NCI-H2196 (cell line): Measurements from ENCODE around the gene ABHD8.
"Not testable (repeated sequence)": the region's sequence is repeated elsewhere in the genome, so short reads cannot be mapped to it uniquely, and the experiment has no call there.

Experiments used
- DNase-seq: peaks from one replicate; lab custom pipeline; 2025; ENCODE audit not compliant: unreplicated experiment; lab: John Stamatoyannopoulos, UW

ABHD8 gene

GRCh38 chr19:17302391-17303166 lies 646 bp downstream of the ABHD8 start:
- DNase-seq = no peak

DNA sequence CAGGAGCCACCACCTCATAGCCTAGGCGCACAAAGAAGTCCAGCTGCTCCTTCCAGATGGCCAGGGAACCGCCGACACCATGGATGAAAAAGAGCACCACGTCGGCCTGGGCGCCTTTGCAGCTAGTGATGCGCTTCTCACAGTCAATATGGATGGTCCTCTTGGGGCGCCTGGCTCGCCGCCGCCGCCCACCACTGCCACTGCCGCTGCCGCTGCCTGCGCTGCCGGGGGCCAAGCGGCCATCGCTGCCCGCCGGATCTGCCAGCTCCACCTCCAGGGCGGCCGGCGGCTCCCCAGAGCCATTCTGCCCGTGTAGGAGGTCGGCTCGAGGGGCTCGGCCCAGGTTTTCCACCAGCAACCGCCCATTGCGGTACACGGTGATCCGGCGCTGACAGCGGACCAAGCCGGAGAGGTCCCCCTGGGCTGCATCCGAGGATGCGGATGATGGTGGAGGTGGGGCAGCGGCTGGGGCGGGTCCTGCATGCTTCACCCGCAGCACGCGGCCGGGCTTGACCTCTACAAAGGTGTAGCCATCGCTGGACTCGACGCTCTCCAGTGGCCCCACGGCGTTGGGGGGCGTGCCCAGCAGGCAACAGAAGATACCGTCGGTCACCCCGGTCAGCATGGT lies 2.1 kb downstream of the ABHD8 start:
- DNase-seq = no peak

DNA sequence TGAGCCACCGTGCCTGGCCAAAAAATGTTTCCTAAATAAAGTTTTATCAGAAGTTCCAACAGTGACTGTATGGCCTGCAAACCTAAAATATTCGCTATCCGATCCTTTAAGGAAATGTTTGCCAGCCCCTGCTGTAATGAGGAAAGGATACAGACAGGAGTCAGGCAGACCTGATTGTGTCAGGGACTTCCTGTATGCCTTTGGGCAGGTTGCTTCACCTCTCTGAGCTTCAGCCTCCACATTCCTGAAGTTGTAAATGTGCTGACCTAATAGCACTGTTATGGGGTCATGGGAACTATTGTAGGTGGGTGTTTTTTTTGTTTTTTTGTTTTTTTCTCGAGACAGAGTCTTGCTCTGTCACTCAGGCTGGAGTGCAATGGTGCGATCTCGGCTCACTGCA lies 6.2 kb downstream of the ABHD8 start:
- DNase-seq = no peak

DNA sequence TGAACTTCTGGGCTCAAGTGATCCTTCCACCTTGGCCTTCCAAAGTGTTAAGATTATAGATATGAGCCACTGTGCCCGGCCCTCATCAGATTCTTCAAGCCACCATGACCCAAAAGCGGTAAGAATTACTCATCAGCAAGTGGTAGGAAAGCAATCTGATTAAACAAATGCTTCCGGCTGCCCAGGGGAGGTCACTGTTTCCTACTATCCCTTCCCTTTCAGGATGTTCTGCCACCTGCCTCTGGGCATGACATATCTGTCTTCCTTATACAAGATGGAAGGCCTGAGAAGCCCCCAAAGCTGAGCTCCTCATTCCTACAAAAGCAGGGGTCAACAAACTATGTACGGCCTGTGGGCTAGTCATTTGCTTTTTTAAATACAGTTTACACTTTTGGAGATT lies 7.0 kb downstream of the ABHD8 start:
- DNase-seq = peak; percentile 53

DNA sequence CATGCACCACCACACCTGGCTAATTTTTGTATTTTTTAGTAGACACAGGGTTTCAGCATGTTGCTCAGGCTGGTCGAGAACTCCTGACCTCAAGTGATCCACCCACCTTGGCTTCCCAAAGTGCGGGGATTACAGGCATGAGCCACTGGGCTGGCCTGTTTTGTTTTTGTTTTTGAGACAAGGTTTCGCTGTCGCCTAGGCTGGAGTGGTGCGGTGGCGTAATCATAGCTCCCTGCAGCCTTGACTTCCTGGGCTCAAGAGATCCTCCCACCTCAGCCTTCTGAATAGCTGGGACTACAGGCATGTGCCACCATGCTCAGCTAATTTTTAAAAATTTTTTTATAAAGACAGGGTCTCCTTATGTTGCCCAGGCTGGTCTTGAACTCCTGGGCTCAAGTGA lies 7.7 kb downstream of the ABHD8 start:
- DNase-seq = not testable (repeated sequence)

DNA sequence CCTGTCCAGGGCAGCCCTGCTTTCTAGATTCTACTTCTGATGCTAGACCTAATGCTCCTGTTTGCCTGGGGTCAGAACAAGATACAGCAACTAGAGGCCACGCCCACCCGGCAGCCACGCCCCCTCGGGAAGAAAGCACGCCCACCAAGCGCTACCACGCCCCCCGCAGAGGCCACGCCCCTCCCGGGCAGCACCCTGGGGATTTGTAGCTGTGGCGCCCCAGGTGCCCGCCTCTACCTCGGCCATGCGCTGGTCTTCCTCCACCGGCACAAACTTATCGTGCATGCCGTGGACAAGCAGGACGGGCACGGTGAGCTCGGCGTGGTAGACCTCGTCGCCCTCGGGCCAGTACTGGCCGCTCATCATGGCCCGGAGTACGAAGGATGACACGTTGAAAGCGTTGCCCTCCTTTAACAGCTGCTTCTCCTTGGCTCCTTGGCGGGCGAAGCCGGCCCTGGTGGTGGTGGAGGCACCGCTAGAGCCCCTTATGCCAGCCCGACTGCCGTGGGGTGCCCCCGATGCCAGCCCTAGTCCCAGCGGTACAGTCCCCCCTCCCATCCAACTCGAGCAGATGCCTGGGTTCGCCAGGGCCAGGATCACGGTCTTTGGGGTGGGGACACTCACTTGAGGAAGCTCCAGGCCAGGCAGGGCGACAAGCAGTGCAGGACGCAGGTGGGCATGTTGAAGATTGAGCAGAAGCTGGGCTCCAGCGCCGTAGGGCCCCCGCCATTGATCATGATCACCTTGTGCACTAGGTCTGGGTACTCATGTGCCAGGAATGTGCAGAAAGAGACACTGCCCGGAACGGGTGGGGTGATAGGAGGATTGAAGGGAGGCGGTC lies 9.0 kb downstream of the ABHD8 start:
- peak; percentile 18 for DNase-seq

- no peak for DNase-seq
Observed at GRCh38 chr19:17293605-17294004, 9.6 kb downstream of the ABHD8 start.

DNA sequence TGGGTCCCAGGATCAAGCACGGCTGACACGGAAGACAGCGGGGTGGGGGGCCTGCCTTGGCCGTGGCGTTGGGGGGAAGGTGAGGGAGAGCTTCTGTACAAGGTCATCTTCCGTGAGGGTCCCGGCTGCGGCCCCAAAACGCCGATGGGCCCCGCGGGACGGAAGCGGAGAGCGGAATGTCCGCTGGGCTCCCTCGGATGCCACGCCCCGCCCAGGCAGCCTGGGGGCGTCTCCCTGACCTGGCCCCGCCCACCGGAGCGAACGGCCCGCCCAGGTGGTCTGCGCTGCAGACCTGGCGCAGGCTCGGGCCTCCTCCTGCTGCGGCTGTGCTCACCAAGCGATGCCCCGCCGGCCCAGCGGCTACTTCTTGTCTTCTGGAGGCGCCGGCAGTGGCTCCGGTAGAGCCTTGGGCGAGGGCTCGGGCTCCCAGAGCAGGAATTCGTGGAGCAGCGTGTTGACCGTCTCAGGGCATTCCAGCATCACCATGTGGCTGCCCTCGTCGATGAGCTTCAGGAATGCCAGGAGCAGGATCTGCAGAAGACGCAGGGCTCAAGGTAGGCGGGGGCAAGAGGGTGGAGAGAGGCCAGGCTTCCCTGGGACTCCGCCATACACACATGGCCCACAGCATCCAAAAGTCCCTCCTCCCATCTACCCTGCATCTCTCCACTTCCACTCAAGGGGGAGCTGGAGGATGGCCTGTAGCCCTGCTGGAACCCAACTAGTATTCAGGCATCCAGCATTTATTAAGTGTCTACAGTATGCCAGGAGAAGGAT lies 10.7 kb downstream of the ABHD8 start:
- peak; percentile 28 for DNase-seq

- no peak for DNase-seq
Observed at GRCh38 chr19:17289489-17289888, 13.7 kb downstream of the ABHD8 start.

- DNase-seq = no peak
Observed at GRCh38 chr19:17286752-17287151, 16.5 kb downstream of the ABHD8 start.

DNA sequence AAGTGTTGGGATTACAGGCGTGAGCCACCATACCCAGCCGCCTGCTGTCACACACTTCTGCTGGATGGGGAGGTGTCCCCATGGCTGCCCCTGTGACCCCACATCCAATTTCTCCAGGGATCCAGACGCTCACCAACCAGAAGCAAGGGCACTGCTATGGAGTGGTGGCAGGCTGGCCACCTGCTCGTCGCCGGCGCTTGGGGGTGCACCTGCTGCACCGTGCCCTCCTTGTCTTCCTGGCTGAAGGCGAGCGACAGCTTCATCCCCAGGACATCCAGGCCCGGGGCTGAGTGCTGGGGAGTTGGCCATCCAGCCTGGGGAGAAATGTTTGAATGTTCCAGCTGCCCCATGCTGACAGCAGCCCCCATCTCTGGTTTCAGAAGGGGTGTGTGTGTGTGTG lies 17.0 kb downstream of the ABHD8 start:
- DNase-seq = no peak

DNA sequence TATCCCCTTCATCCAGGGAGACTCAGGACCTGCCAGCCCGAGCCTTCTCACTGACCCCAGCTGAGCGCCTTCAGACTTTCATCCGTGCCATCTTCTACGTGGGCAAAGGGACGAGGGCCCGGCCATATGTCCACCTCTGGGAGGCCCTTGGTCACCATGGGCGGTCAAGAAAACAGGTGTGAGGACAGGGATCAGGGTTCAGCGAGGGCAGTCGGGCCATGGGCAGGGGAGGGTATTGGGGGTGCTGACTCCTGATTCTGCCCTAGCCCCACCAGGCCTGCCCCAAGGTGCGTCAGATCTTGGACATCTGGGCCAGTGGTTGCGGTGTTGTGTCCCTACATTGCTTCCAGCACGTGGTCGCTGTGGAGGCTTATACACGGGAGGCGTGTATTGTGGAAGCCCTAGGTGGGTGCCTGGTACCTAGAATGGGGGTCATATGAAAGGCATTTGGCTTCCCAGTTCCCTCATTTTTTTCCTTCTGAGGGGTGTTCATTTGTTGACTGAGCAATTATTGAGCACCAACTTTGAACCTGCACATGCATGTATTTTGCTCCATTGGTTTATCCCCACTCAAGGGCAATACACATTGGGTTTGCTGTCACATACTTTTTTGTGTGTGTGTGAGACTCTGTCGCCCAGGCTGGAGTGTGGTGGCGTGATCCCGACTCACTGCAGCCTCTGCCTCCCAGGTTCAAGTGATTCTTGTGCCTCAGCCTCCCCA lies 17.6 kb downstream of the ABHD8 start:
- no peak for DNase-seq

DNA sequence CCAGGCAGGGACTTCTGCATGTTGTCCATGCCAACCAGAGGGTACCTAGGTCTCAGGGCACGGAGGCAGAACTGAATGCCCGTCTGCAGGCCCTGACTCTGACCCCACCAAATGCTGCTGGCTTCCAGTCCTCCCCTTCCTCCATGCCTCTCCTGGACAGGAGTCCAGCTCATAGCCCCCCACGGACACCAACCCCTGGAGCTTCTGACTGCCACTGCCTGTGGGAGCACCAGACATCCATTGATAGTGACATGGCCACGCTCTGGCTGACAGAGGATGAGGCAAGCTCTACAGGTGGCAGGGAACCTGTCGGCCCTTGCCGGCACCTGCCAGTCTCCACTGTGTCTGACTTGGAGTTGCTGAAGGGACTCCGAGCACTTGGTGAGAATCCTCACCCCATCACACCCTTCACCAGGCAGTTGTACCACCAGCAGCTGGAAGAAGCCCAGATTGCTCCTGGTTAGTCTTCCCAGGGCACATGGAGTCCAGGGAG lies 19.7 kb downstream of the ABHD8 start:
- DNase-seq = no peak

GRCh38 chr19:17282488-17283125 lies 20.6 kb downstream of the ABHD8 start:
- DNase-seq = peak; percentile 90

DNA sequence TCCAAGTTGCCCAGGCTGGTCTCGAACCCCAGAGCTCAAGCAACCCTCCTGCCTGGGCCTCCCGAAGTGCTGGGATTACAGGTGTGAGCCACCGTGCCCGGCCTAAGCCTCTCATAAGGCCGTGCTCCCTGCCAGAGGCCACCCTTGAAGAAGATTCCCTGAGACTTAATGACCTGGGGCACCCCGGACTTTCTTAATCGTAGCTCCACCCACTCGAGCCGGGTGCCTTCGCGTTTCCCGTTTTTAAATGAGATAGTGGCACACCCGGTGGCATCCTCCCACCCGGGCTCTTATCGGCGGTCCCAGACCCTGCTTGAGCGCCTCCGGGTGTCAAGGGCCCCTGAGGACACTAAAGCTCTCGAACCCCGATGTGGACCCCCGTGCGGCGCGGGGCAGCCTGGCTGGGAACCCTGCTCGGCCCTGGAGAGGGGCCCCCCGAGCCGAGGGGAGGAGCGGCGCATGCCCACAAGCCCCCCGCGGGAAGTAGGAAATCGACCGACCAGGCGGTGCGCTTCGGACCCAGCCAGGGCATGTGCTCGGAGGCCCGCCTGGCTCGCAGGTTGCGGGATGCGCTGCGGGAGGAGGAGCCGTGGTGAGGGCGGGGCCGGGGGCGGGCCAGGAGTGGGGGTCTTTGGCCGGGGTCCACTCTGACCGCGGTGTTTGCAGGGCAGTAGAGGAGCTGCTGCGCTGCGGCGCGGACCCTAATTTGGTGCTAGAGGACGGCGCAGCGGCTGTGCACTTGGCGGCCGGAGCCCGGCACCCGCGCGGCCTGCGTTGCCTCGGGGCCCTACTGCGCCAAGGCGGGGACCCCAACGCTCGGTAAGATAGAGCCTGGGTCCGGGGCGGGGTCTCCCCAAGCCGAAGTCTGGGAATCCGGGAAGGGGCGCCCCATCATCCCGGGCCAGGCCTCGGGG lies 21.6 kb downstream of the ABHD8 start, which contains the start of gene ANKLE1:
Gene ANKLE1, plus strand, starts transcription at position 511 of the 914 bp plus-strand sequence. Its CDS starts 20 bp downstream, at position 531.
- peak; percentile 25 for DNase-seq

GRCh38 chr19:17279436-17279835 lies 23.8 kb downstream of the ABHD8 start:
- no peak for DNase-seq

DNA sequence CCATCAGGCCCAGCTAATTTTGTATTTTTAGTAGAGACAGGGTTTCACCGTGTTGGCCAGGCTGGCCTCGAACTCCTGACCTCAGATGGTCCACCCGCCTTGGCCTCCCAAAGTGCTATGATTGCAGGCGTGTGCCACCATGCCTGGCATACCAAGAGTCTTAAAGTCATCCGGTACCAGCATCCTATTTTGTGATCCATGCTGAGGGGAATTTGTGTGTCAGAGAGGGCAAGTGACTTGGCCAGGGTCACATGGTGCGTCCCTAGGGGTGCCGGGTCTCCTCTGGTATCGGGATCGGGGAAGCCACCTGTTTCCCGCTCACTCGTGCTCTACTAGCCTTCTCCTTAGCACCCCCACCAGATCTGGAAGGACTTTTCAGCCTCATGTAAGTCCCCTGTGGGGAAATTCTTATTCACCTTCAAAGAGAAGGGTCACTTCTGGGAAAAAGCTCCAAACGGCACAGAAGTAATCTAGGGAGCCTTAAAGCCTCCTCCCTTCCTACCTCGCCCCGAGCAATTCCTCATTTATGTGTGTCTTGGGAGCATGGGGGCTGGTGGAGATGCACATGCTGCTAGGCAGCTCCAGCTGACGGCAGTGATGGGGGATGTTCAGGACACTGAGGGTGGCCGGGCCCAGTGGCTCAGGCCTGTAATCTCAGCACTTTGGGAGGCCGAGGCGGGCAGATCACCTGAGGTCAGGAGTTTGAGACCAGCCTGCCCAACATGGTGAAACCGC lies 27.6 kb downstream of the ABHD8 start:
- no peak for DNase-seq

DNA sequence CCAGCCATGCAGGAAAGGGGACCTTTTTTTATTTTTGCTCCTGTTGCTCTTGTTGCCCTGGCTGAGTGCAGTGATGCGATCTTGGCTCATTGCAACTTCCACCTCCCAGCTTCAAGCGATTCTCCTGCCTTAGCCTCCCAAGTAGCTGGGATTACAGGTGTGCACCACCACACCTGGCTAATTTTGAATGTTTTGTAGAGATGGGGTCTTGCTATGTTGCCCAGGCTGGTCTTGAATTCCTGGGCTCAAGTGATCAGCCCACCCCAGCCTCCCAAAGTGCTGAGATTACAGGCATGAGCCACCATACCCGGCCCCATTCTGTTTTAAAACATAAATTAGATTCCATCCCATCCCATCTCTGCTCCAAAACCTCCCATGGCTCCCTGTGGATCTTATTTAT lies 28.3 kb downstream of the ABHD8 start:
- not testable (repeated sequence) for DNase-seq
